GF-D8 (cell line): ENCODE results near the gene RCL1.
"Not testable (repeated sequence)": the region's sequence is repeated elsewhere in the genome, so short reads cannot be mapped to it uniquely, and the experiment has no call there.

Experiments
- DNase-seq: peaks from one replicate; lab custom pipeline; 2025; lab: John Stamatoyannopoulos, UW

The RCL1 gene

DNA sequence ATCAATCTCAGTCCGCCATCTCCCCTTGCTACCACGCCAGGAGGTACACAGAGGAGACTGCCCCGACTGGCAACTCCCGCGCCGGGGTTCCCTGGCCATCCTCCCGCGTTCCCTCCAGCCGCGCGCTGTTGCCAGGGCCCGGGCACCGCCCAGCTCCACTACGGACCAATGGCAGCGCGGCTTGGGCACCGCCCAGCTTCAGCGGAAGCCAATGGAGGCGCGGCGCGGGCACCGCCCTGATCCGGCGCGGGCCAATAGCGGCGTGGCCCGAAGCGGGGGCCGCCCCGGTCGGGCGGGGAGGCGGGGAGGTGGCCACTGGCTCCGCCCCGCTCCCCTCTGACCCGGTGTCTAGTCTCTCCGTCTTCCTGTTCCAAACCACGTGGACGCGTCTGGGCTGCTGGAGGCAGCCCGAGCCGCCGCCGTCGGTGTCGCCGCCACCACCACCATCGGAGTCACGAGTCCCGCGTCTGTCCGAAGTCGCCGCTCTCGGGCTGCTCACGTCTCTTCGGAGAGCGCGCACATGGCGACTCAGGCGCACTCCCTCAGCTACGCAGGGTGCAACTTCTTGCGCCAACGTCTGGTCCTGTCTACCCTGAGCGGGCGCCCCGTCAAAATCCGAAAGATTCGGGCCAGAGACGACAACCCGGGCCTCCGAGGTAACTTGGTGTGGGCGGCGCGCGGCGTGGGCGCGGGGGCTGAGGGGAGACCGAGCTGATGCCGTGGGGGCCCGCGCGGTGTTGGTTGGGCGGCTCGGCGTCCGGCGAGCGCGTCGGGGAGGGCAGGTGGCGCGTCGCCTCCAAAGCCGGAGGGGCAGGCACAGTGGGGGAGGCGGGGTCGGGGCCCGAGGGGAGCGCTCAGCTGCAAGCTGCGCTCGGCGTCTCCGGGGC, at the start of gene RCL1:
RCL1 (plus strand) TSS at position 373 of the 887 bp plus-strand sequence; CDS start at position 521, 148 bp downstream.
- DNase-seq, result peak; percentile 87

DNA sequence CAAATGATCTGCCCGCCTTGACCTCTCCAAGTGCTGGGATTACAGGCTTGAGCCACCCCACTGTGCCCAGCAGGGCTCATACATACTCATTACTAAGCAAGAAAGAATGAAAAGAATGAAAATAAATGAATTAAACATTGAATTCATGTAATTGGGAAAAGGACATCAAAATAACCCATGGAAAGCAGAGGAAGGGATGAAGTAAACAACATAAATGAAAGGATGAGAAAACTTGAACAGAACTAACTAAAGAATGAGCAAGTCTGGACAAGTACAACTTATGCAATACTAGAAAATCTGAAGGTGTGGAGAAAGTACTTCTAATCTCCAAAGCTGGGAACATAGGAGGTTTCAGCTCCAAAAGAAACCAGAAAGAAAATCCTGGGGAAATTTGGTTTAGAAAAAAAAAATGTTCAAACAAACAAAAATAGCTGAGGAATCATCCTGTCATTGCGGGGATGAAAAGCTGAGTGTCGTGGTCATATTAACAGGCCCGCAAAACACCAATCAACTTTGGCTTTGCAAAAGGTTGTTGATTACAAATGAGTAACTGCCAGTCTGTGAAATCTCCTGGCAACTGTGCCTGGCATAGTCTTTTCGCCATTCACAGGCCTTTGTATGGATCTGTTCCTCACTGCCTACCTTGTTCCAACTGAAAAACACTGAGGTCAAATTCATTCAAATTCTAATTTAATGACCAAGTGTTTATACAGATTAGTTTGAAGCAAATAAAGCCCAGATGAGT, 49.4 kb upstream of the RCL1 start:
- no peak for DNase-seq

- no peak for DNase-seq
Observed at GRCh38 chr9:4746278-4747030, 46.3 kb upstream of the RCL1 start.

DNA sequence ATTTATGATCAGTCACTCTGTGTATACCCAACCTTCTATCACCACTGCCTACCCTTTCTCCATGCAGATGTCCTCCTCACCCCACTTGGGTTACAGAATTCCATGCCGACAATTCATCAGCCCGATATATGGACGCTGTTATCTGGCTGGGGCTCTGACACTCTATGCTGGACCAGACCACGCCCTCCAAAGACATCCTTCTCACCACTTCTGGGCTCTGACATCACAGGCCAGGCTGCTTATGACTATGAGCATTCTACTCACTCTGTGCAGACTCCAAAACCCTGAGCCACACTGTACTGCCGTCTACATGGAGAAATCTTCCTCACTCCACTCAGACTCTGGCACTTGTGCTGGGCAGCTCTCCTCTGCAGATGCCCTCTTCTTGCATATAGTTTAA, 44.1 kb upstream of the RCL1 start:
- no peak for DNase-seq

- DNase-seq, result peak; percentile 21
Observed at GRCh38 chr9:4750023-4750673, 42.6 kb upstream of the RCL1 start.

DNA sequence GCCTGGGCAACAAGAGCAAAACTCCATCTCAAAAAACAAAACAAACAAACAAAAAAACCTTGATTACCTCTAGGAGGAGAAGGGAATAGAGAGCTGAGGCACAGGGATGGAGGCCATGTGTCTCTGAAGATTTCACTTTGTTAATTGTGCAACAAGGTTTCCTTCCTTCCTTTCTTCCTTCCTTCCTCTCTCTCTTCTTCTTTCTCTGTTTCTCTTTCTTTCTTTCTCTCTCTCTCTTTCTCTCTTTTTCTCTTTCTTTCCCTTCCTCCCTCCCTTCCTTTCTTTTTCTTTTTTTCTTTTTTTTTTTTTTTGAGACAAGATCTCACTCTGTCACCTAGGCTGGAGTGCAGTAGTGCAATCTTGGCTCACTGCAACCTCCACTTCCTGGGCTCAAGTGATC, 38.2 kb upstream of the RCL1 start:
- not testable (repeated sequence) for DNase-seq

DNA sequence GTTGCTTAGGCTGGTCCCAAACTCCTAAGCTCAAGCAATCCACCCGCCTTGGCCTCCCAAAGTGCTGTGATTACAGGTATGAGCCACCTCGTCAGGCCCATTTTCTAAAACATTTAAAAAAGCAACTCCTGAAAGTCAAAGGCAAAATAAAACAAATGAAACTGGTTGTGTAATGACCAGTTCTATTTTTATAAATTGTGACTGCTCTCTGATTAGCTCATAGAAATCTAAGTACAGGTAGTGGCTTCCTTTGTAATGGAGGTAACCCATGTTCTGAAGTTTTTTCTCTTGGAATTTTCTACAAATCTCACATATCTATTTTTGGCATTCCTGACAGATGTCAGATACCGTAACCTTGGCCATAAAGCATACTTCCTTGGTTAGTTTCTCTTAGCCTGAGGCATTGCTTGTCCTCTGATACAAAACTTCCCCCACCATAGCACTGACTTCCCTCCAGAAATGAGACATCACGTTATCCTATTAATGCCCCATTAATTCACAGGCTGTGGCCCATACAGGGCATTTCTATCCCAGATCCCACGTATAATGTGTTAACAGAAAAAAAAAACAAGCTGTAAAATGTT, 37.6 kb upstream of the RCL1 start:
- no peak for DNase-seq

GRCh38 chr9:4756420-4756819, 36.3 kb upstream of the RCL1 start:
- no peak for DNase-seq

DNA sequence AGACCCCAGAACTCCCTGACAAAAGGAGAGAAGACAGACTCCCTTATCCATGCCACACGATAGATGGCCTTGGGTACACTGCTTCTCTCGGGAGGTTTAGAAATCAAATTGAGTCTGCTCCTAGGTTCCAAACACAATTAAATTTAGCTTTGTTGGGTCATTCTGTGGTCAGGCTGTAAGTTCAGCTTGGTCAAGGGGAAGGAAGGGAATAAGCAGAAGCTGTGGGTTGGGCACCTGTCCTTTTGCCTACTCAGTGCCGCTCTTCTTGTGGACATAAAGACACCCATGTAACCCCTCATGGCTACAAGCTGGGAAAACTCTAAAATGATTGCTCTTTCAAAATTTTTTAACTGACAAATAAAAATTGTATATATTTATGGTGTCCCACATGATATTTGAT, 32.6 kb upstream of the RCL1 start:
- peak; percentile 63 for DNase-seq

DNA sequence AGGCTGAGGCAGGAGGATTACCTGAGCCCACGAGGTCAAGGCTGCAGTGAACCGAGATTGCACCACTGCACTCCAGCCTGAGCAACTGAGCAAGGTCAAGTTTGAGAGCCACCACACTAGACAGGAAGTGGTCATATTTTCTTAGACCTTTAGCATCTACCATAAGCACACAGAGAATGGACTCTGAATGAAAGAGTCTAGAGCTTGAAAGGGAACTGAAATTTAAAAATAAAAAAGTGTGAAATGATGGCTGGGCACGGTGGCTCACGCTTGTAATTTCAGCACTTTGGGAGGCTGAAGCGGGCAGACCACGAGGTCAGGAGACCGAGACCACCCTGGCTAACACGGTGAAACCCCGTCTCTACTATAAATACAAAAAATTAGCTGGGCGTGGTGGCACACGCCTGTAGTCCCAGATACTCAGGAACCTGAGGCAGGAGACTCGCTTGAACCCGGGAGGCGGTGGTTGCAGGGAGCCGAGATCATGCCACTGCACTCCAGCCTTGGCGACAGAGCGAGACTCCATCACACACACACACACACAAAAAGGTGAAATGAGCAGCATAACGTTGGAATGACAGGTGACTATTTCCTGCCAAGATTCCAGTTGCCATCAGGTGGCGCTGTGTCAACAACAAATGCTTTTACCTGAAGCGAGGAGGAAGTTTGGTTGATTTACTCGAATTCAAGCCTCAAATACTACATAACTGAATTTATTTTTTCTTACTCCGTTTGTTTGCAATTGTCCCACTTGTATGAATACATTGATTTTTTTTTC, 30.4 kb upstream of the RCL1 start:
- no peak for DNase-seq

DNA sequence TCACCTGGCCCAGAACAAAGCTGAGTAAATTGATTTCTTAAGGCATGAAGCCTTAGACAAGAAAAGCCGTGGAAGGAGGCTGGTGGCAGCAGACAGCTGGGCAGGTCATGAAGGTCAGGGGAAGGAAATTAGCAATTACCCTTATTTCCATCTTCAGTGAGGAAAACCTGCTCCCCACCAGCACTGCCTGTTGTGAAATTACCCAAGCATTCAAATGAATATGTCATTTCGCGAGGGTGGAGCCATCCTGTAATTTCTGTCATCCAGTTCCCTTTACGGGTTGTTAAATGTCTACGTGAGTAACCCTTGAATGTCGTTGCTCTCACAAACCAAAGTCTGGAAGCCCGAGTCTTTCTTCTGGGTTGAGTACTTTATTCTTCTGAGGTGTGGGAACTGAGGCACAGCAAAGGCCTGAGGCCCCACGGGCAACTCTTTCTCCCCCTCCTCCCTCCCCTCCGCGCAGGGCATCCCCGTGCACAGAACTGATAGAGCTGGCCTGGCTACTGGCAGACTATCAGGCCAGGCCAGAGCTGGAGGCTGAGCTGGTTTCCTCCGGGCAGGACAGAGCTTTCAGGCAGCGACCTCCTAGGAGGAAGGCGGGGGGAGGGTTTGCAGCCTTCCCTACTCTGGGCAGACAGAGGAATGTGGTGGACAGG, 29.7 kb upstream of the RCL1 start:
- peak; percentile 87 for DNase-seq

DNA sequence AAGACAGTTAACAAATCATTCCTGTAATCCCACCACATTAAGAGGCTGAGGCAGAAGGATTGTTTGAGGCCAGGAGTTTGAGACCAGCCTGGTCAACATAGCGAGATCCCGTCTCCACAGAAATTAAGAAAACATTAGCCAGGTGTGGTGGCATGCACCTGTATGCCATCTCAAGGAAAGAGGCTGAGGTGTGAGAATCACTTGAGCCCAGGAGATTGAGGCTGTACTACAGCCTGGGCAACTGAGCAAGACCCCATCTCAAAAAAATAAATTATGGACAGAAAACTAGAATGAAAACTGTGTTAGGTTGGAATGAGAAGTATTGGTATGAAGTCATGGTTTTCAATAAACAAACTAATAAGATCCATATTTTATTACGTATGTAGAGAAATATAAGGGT, 28.7 kb upstream of the RCL1 start:
- DNase-seq, result no peak

GRCh38 chr9:4768681-4769080, 24.1 kb upstream of the RCL1 start:
- DNase-seq, result no peak

- DNase-seq, result no peak
Observed at GRCh38 chr9:4769321-4770080, 23.2 kb upstream of the RCL1 start.

- no peak for DNase-seq
Observed at GRCh38 chr9:4771788-4772187, 21.0 kb upstream of the RCL1 start.

GRCh38 chr9:4774209-4774608, 18.5 kb upstream of the RCL1 start:
- DNase-seq, result no peak

DNA sequence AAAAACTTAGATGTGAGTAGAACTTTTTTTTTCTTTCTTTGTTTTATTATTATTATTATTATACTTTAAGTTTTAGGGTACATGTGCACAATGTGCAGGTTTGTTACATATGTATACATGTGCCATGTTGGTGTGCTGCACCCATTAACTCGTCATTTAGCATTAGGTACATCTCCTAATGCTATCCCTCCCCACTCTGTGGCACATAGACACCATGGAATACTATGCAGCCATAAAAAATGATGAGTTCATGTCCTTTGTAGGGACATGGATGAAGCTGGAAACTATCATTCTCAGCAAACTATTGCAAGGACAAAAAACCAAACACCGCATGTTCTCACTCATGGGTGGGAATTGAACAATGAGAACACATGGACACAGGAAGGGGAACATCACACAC, 17.8 kb upstream of the RCL1 start:
- not testable (repeated sequence) for DNase-seq

DNA sequence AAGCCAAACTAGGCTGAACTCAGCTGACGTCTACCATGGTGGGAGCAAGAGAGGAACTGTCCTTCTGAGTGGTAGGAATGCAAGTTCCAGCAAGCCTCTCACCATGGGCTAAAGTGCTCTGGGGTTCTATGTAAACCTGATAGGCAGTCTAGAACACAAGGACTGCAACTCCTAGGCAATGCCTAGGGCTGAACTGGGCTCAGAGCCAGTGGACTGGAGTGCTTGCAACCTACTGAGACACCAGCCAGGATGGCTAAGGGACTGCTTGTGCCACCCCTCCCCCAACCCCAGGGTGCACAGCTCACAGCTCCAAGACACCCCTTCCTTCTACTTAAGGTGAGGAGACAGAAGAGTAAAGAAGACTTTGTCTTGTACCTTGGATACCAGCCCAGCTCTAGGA, 12.1 kb upstream of the RCL1 start:
- no peak for DNase-seq

DNA sequence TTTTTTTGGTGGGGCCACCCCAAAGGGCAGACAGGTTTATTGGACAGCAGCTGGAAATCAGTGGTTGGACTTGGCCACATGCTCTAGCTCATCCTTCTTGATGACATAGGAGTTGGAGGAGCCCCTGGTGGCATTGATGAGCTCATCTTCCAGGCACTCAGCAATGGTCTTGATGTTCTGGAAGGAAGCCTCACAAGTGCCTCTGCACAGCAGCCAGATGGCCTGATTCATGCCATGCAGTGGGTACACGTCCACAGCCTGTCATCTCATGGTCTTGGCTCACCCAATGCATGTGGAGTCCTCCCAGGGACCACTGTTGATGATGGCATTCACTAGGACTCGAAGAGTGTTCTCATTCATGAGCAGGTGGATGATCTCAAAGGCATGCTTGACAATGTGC, 11.3 kb upstream of the RCL1 start:
- no peak for DNase-seq

- not testable (repeated sequence) for DNase-seq
Observed at GRCh38 chr9:4783191-4783590, 9.6 kb upstream of the RCL1 start.
